ENCODE data around the gene MASTL.

- TF ChIP-seq POLR2A (IDR thresholded peaks at IDR 0.05) = no peak
- TF ChIP-seq CTCF (IDR thresholded peaks at IDR 0.05) = no peak
Observed at GRCh38 chr10:27153845-27154193, 1.3 kb upstream of the MASTL start.

Data from adrenal gland (tissue), 5 donors.